Natural killer cell (primary cell): ENCODE data around the gene CD40. TPM values are rescaled to one million over a fixed set of nuclear protein-coding genes. Genes with fewer than 3 reads are reported as not detected.

ENCODE experiments used
- ATAC-seq, 3 donors: fragments of 150-1000 bp in 2 of 3; fragments of 200-7000 bp in 1 of 3; cut with Tn5 transposase; 1 replicate in 1 of 3; 2 replicates in 2 of 3; pipeline ENCODE4 v1.10.0; 2021; ENCODE audit warnings: mild to moderate bottlenecking in 2 of 3, moderate library complexity in 2 of 3
- DNase-seq, 2 donors: peaks; one replicate each; pipeline versions ENCODE4 v3.0.0 to v3.0.0-alpha.2; 2013 to 2021; ENCODE audit warnings: mixed read lengths in 1 of 2
- H3K27ac ChIP-seq: one replicate; pipeline ENCODE4 v1.5.1; 2013; ENCODE audit warnings: mild to moderate bottlenecking, low read length
- H3K27me3 ChIP-seq: one replicate; pipeline ENCODE4 v1.6.1; 2013; ENCODE audit warnings: low read length; ENCODE audit not compliant: control insufficient read depth, insufficient read depth
- H3K36me3 ChIP-seq: one replicate; pipeline ENCODE4 v1.6.1; 2013; ENCODE audit warnings: low read length; ENCODE audit not compliant: control insufficient read depth, insufficient read depth
- H3K4me1 ChIP-seq: one replicate; pipeline ENCODE4 v1.6.1; 2013; ENCODE audit warnings: low read length; ENCODE audit not compliant: control insufficient read depth, insufficient read depth
- H3K4me3 ChIP-seq: one replicate; pipeline ENCODE4 v1.5.1; 2013; ENCODE audit warnings: low read length
- H3K9me3 ChIP-seq: one replicate; pipeline ENCODE4 v1.6.1; 2013; ENCODE audit warnings: low read length; ENCODE audit not compliant: control insufficient read depth, insufficient read depth
- H3K27ac Mint-ChIP-seq, 2 donors: one replicate each; pipeline ENCODE4 v1.8.0; 2022; ENCODE audit warnings: mild to moderate bottlenecking in 2 of 2, mixed read lengths in 2 of 2, moderate library complexity in 1 of 2
- H3K27me3 Mint-ChIP-seq, 2 donors: one replicate each; pipeline ENCODE4 v1.8.0; 2022; ENCODE audit warnings: low read depth in 2 of 2, mixed read lengths in 2 of 2
- H3K36me3 Mint-ChIP-seq: one replicate; pipeline ENCODE4 v1.8.0; 2022; ENCODE audit warnings: mixed read lengths
- H3K4me1 Mint-ChIP-seq, 2 donors: one replicate each; pipeline ENCODE4 v1.8.0; 2022; ENCODE audit warnings: mixed read lengths in 2 of 2
- H3K4me3 Mint-ChIP-seq: one replicate; pipeline ENCODE4 v1.8.0; 2022; ENCODE audit warnings: mild to moderate bottlenecking, moderate library complexity, mixed read lengths
- H3K9me3 Mint-ChIP-seq, 2 donors: one replicate each; pipeline ENCODE4 v1.8.0; 2022; ENCODE audit warnings: mixed read lengths in 2 of 2
- CTCF ChIP-seq: fragments of 200-600 bp; IDR thresholded peaks from one replicate; pipeline ENCODE4 v1.8.0; 2022; ENCODE audit warnings: antibody characterized with exemption
- WGBS: methylation state at CpG from one replicate; pipeline ENCODE4 v1.1.7; 2013; ENCODE audit warnings: missing lambda C conversion rate; ENCODE audit not compliant: insufficient coverage; 5-methylcytosine and 5-hydroxymethylcytosine counted together
- intact Hi-C: fragments of 100-400 bp; cut with micrococcal nuclease; formaldehyde crosslinking; loops from one replicate; pipeline ENCODE4 v1.14.2; 2022
- total RNA-seq, 4 donors: library from RNA; stranded (reverse); fragments of 120-200 nt in 1 of 4; gene quantifications; one replicate each; pipeline versions ENCODE4 v1.2.3 to v1.2.4, GENCODE V29; 2013 to 2022

Gene CD40
- total RNA-seq, 3 donors from 2014 or later (not counting 1 experiment from before 2014, with no cell fraction given), result 7.1 to 9.1 (median 7.2) TPM

GRCh38 chr20:46120136-46120535 is 2.0 kb downstream of the CD40 start:
- no peak for TF ChIP-seq CTCF
- peaks cover 3% of the 10 kb centered on the region for H3K36me3 ChIP-seq
- intact Hi-C loops, result no loop called here
- H3K27ac ChIP-seq, result no peak overlapping the region
- WGBS, result 78% methylated on average over 1 of the region's 2 CpGs
- ATAC-seq (no peak), DNase-seq (no peak)
- H3K4me3 Mint-ChIP-seq, result no peak overlapping the region
- H3K4me1 ChIP-seq, result peaks cover 25% of the 10 kb centered on the region
- H3K27me3 ChIP-seq, result no peaks in the 10 kb centered on the region
- no peaks in the 10 kb centered on the region for H3K36me3 Mint-ChIP-seq
- H3K4me1 Mint-ChIP-seq, result peaks cover 9 to 29% of the 10 kb centered on the region in 2 donors
- no peak overlapping the region for H3K4me3 ChIP-seq
- H3K27ac Mint-ChIP-seq, result peak overlapping the region in 1 of 2 donors; percentile 95
- H3K9me3 ChIP-seq, result no peaks in the 10 kb centered on the region
- H3K9me3 Mint-ChIP-seq, result no peaks in the 10 kb centered on the region
- peaks cover 5 to 6% of the 10 kb centered on the region in 2 donors for H3K27me3 Mint-ChIP-seq

- H3K27me3 ChIP-seq, result no peaks in the 10 kb centered on the region
- no peak for DNase-seq
- H3K27ac Mint-ChIP-seq, result no peak overlapping the region
- H3K36me3 Mint-ChIP-seq, result no peaks in the 10 kb centered on the region
- intact Hi-C loops, result no loop called here
- ATAC-seq, result no peak
- H3K36me3 ChIP-seq, result peaks cover 3% of the 10 kb centered on the region
- no peak overlapping the region for H3K4me3 ChIP-seq
- no peak for TF ChIP-seq CTCF
- no peak overlapping the region for H3K4me3 Mint-ChIP-seq
- H3K27ac ChIP-seq, result no peak overlapping the region
- no peaks in the 10 kb centered on the region for H3K9me3 ChIP-seq
- no peaks in the 10 kb centered on the region for H3K9me3 Mint-ChIP-seq
- peaks cover 9 to 29% of the 10 kb centered on the region in 2 donors for H3K4me1 Mint-ChIP-seq
- peaks cover 25% of the 10 kb centered on the region for H3K4me1 ChIP-seq
- H3K27me3 Mint-ChIP-seq, result no peaks in the 10 kb centered on the region
- 72% methylated on average over 2 of the region's 2 CpGs for WGBS
These were observed 3.2 kb downstream of the CD40 start for GRCh38 chr20:46121184-46121930.

- ATAC-seq, result no peak
- H3K4me1 ChIP-seq, result peaks cover 23% of the 10 kb centered on the region
- Mint-ChIP-seq H3K4me3 (no peak overlapping the region), H3K27me3 (no peaks in the 10 kb centered on the region), H3K27ac (no peak overlapping the region), H3K4me1 (peaks cover 9 to 29% of the 10 kb centered on the region in 2 donors), H3K9me3 (no peaks in the 10 kb centered on the region), H3K36me3 (no peaks in the 10 kb centered on the region)
- intact Hi-C loops, result no loop called here
- no peaks in the 10 kb centered on the region for H3K27me3 ChIP-seq
- H3K4me3 ChIP-seq, result no peak overlapping the region
- DNase-seq, result no peak
- H3K27ac ChIP-seq, result no peak overlapping the region
- H3K9me3 ChIP-seq, result no peaks in the 10 kb centered on the region
- WGBS, result 91% methylated on average over 10 of the region's 11 CpGs
- TF ChIP-seq CTCF, result no peak
- H3K36me3 ChIP-seq, result peaks cover 3% of the 10 kb centered on the region
These were observed 4.0 kb downstream of the CD40 start for GRCh38 chr20:46122071-46122470.
